Breast epithelium (tissue), 4 donors: ENCODE measurements around the gene AURKB. TPM values are rescaled to one million over a fixed set of nuclear protein-coding genes. Genes with fewer than 3 reads are reported as not detected.
A peak's percentile ranks its signal among the peaks of the same experiment; 100 is the strongest.

Experiments used
- DNase-seq, 2 donors: peaks; one replicate each; pipeline ENCODE4 v3.0.0-alpha.2; 2019; ENCODE audit warnings: low spot score in 2 of 2
- H3K27ac ChIP-seq, 2 donors: fragments of 200-600 bp; sonication (generic) in 1 of 2; one replicate each; pipeline ENCODE4 v1.5.1; 2016 to 2019; ENCODE audit warnings: mild to moderate bottlenecking in 1 of 2
- H3K27me3 ChIP-seq, 2 donors: fragments of 200-600 bp; sonication (generic) in 1 of 2; one replicate each; pipeline versions ENCODE4 v1.5.1 to v1.6.0; 2017 to 2019; ENCODE audit warnings: control low read depth in 1 of 2, mild to moderate bottlenecking in 1 of 2
- H3K36me3 ChIP-seq: fragments of 200-600 bp; one replicate; pipeline ENCODE4 v1.5.1; 2019
- H3K4me1 ChIP-seq, 2 donors: fragments of 200-600 bp; sonication (generic); one replicate each; pipeline ENCODE4 v1.5.1; 2016 to 2019; ENCODE audit warnings: control low read depth in 1 of 2
- H3K4me3 ChIP-seq, 3 donors: fragments of 200-600 bp; sonication (generic); 1 replicate in 2 of 3; 2 replicates in 1 of 3; pipeline ENCODE4 v1.5.1; 2016 to 2019; ENCODE audit warnings: mild to moderate bottlenecking in 3 of 3, moderate library complexity in 2 of 3
- H3K9me3 ChIP-seq, 2 donors: fragments of 200-600 bp; sonication (generic) in 1 of 2; one replicate each; pipeline ENCODE4 v1.5.1; 2016 to 2019; ENCODE audit warnings: control low read depth in 1 of 2
- CTCF ChIP-seq, 3 donors: fragments of 450-650 bp; IDR thresholded peaks; one replicate each; pipeline ENCODE4 v1.5.1; 2016 to 2017; ENCODE audit warnings: antibody characterized with exemption in 3 of 3, mild to moderate bottlenecking in 3 of 3, moderate library complexity in 3 of 3
- POLR2A ChIP-seq: fragments of 450-650 bp; IDR thresholded peaks from one replicate; pipeline ENCODE4 v1.6.1; 2016; ENCODE audit warnings: antibody characterized with exemption, mild to moderate bottlenecking, moderate library complexity
- POLR2AphosphoS5 ChIP-seq, 3 donors: sonication (generic); formaldehyde crosslinking; IDR thresholded peaks; one replicate each; pipeline ENCODE4 v1.6.1; 2017; ENCODE audit warnings: antibody characterized with exemption in 3 of 3
- intact Hi-C: fragments of 100-400 bp; cut with DNase I; formaldehyde crosslinking; loops from one replicate; pipeline ENCODE4 v1.15.1; 2023; ENCODE audit warnings: low total_unique reads
- total RNA-seq, 3 donors: library from RNA; depleted of rRNA; stranded (reverse); fragments of >200 nt; gene quantifications; one replicate each; pipeline ENCODE4 v1.1.0, GENCODE V29; 2016

AURKB gene
- total RNA-seq, 3 donors from 2014 or later: 0.44 to 3.8 (median 1.6) TPM

- DNase-seq: peak; percentile 76 to 82
- TF ChIP-seq POLR2A (peak; percentile 32), POLR2AphosphoS5 (IDR thresholded peaks at IDR 0.05) (peak; percentile 29 to 91 (median 68)), CTCF (IDR thresholded peaks at IDR 0.05) (peak in 2 of 3 donors; percentile 8 to 30)
- Histone ChIP-seq H3K36me3 (no peaks in the 10 kb centered on the region), H3K9me3 (no peaks in the 10 kb centered on the region), H3K4me3 (peak within 1 kb of the TSS; percentile 84 to 100 (median 97)), H3K27me3 (no peaks in the 10 kb centered on the region), H3K27ac (peak within 1 kb of the TSS; percentile 99 to 100), H3K4me1 (peaks cover 14 to 21% of the 10 kb centered on the region in 2 donors)
- intact Hi-C loops: no loop called here
Measured at GRCh38 chr17:8162233-8162996, 48.0 kb downstream of the AURKB start, which contains the start of gene VAMP2. VAMP2 (minus strand) TSS chr17:8162948; CDS start chr17:8162879, 69 bp downstream.

GRCh38 chr17:8161289-8162232, 48.8 kb downstream of the AURKB start:
- peak overlapping the region; percentile 84 to 100 (median 97) for H3K4me3 ChIP-seq
- H3K36me3 ChIP-seq: no peaks in the 10 kb centered on the region
- DNase-seq: no peak
- no peaks in the 10 kb centered on the region for H3K27me3 ChIP-seq
- no peak for TF ChIP-seq POLR2A
- TF ChIP-seq POLR2AphosphoS5 (IDR thresholded peaks at IDR 0.05): no peak
- no peak for TF ChIP-seq CTCF (IDR thresholded peaks at IDR 0.05)
- H3K9me3 ChIP-seq: no peaks in the 10 kb centered on the region
- intact Hi-C loops: no loop called here
- peak overlapping the region; percentile 99 to 100 for H3K27ac ChIP-seq
- H3K4me1 ChIP-seq: peaks cover 14 to 21% of the 10 kb centered on the region in 2 donors

- H3K27me3 ChIP-seq: no peaks in the 10 kb centered on the region
- H3K27ac ChIP-seq: peak overlapping the region; percentile 99 to 100
- no peaks in the 10 kb centered on the region for H3K9me3 ChIP-seq
- no peaks in the 10 kb centered on the region for H3K36me3 ChIP-seq
- TF ChIP-seq POLR2AphosphoS5 (IDR thresholded peaks at IDR 0.05) (no peak), CTCF (IDR thresholded peaks at IDR 0.05) (no peak), POLR2A (no peak)
- no peak for DNase-seq
- intact Hi-C loops: no loop called here
- peaks cover 14 to 21% of the 10 kb centered on the region in 2 donors for H3K4me1 ChIP-seq
- peak overlapping the region in 2 of 3 donors; percentile 84 to 100 for H3K4me3 ChIP-seq
Measured at GRCh38 chr17:8160741-8161221, 49.6 kb downstream of the AURKB start.

GRCh38 chr17:8160224-8160577, 50.2 kb downstream of the AURKB start:
- Histone ChIP-seq H3K36me3 (no peaks in the 10 kb centered on the region), H3K4me3 (no peak overlapping the region), H3K4me1 (peaks cover 14 to 21% of the 10 kb centered on the region in 2 donors), H3K9me3 (no peaks in the 10 kb centered on the region), H3K27ac (peak overlapping the region; percentile 100), H3K27me3 (no peaks in the 10 kb centered on the region)
- no peak for DNase-seq
- TF ChIP-seq POLR2AphosphoS5 (IDR thresholded peaks at IDR 0.05) (no peak), POLR2A (no peak), CTCF (IDR thresholded peaks at IDR 0.05) (no peak)
- intact Hi-C loops: no loop called here
